ENCODE data around the gene DDX41. TPM values are rescaled to one million over a fixed set of nuclear protein-coding genes. Genes with fewer than 3 reads are reported as not detected.

DDX41 gene
- total and polyA plus RNA-seq, 2 donors (not counting 1 experiment from before 2014, with no cell fraction given), result 110 to 168 TPM

- Mint-ChIP-seq H3K27me3 (no peaks in the 10 kb centered on the region), H3K27ac (no peak overlapping the region)
Measured at GRCh38 chr5:177490311-177490991, 26.3 kb downstream of the DDX41 start.

More at GRCh38 chr5:177490311-177490991, 26.3 kb downstream of the DDX41 start:
- ChIA-PET POLR2A (interaction anchor here (0.6 kb wide), 2 partner anchors 44 to 139 kb away, joined by 3 to 12 read pairs; partner anchors contain the start of gene PRR7), CTCF (interaction anchor here (1.0 to 2.0 kb wide), 3 partner anchors 33 to 100 kb away, joined by 3 to 6 read pairs (median 5); no protein-coding TSS in a partner anchor)
- TF ChIP-seq EZH2 (IDR thresholded peaks at IDR 0.05; ENCODE audit: borderline replicate concordance, insufficient read depth, low read depth, low read length, poor library complexity, severe bottlenecking) (no peak), CTCF (IDR thresholded peaks at IDR 0.05) (no peak)
- intact Hi-C loops (cut with micrococcal nuclease), result no loop called here
- Mint-ChIP-seq H3K4me3 (no peak overlapping the region), H3K9me3 (ENCODE audit: insufficient read depth) (no peaks in the 10 kb centered on the region), H3K4me1 (peaks cover 27% of the 10 kb centered on the region)
- no peak for ATAC-seq (ENCODE audit: low read depth)
- H3K36me3 ChIP-seq (replicated peaks in 1 of 2; ENCODE audit: control extremely low read depth in 1 of 2, control insufficient read depth in 1 of 2, extremely low read depth in 1 of 2, insufficient read depth in 2 of 2, low read length in 1 of 2), result peaks cover 0 to 8% of the 10 kb centered on the region in 2 experiments
- H3K27ac ChIP-seq (ENCODE audit: low read length in 2 of 2), result no peak overlapping the region
- no peaks in the 10 kb centered on the region for H3K9me3 ChIP-seq (ENCODE audit: control extremely low read depth in 1 of 3, control insufficient read depth in 2 of 3, insufficient read depth in 1 of 3, low read length in 2 of 3)
- H3K9ac ChIP-seq (ENCODE audit: low read length), result no peak overlapping the region
- no peak overlapping the region for H2AFZ ChIP-seq (ENCODE audit: insufficient read depth, low read depth, low read length, poor library complexity, severe bottlenecking)
- H3K4me1 ChIP-seq (ENCODE audit: control insufficient read depth in 2 of 2, insufficient read depth in 2 of 2, low read length in 2 of 2), result peaks cover 18 to 22% of the 10 kb centered on the region in 2 donors
- H3K79me2 ChIP-seq (ENCODE audit: control insufficient read depth, insufficient read depth, low read length), result peaks cover 3% of the 10 kb centered on the region
- no peak overlapping the region for H3K4me3 ChIP-seq (ENCODE audit: control extremely low read depth in 1 of 5, extremely low read depth in 1 of 5, insufficient read depth in 1 of 5, low read depth in 2 of 5, low read length in 4 of 5)
- H3K4me2 ChIP-seq (replicated peaks; ENCODE audit: low read depth, low read length, poor library complexity, severe bottlenecking), result no peak overlapping the region
- WGBS (ENCODE audit: insufficient coverage), result 94% methylated on average over 15 of the region's 15 CpGs
- no peaks in the 10 kb centered on the region for H3K27me3 ChIP-seq (replicated peaks in 1 of 4; ENCODE audit: control extremely low read depth in 1 of 4, control insufficient read depth in 3 of 4, insufficient read depth in 4 of 4, low read length in 3 of 4)
- no peak for DNase-seq
- no peaks in the 10 kb centered on the region for H4K20me1 ChIP-seq (ENCODE audit: control insufficient read depth, insufficient read depth, low read length, poor library complexity, severe bottlenecking)

Measured in B cell (primary cell).